ENCODE data around the gene BIN1. TPM values are rescaled to one million over a fixed set of nuclear protein-coding genes. Genes with fewer than 3 reads are reported as not detected.

The BIN1 gene
- total RNA-seq, 1 donor from 2014 or later: 50.2 TPM

Other genes with a start within 250 kb of the BIN1 start
- gene TEX51, start 208.3 kb downstream of the BIN1 start, total RNA-seq: not detected in 2 replicates
- 4.4 and 5.7 TPM in 2 replicates for gene CYP27C1, start 113.1 kb upstream of the BIN1 start, total RNA-seq
- 33.1 and 34.8 TPM in 2 replicates for gene ERCC3, start 187.0 kb upstream of the BIN1 start, total RNA-seq

All from astrocyte (in vitro differentiated cells and primary cell).